Activated CD4-positive, alpha-beta T cell treated with anti-CD3 and anti-CD28 coated beads for 4 hours (primary cell): ENCODE data around the gene PIM2.
"Not testable (repeated sequence)": the region's sequence is repeated elsewhere in the genome, so short reads cannot be mapped to it uniquely, and the experiment has no call there.

Experiments used
- DNase-seq, 2 donors: peaks; one replicate each; pipeline ENCODE4 v3.0.0-alpha.2; 2020

PIM2 gene

GRCh38 chrX:48904626-48905025 is 14.2 kb downstream of the PIM2 start:
- no peak for DNase-seq

- DNase-seq = no peak
Measured at GRCh38 chrX:48904180-48904579, 14.6 kb downstream of the PIM2 start.

DNA sequence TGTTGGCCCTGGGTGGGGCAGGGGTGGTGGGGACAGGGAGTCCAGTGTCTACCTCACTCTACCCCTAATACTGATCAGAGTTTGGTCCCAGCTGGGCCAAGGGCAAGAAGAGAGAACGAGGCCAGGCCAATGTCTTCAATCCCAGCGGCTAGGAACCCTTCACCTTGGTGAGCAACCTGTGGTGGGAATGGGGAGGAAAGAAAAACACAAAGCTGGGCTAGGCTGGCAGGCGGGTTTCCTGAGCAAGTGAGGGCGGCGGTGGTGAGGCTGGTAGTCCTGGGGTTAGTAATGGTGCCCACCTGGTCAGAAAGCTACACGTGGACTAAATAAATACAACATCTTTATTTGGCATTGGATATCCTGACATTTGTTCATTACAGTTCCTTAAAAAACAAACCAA is 15.5 kb downstream of the PIM2 start:
- DNase-seq = no peak

DNA sequence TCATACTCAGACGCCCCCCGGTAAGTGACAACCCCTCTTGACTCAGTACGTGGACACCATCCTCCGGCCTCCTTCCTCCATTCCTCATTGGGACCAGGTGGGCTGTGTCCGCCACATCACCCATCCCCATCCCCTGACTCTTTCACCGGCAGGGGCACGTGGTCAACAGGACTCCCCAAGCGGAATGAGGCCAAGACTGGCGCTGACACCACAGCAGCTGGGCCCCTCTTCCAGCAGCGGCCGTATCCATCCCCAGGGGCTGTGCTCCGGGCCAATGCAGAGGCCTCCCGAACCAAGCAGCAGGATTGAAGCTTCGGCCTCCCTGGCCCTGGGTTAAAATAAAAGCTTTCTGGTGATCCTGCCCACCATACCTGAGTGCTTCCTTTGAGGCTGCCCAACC is 16.0 kb downstream of the PIM2 start:
- no peak for DNase-seq

DNA sequence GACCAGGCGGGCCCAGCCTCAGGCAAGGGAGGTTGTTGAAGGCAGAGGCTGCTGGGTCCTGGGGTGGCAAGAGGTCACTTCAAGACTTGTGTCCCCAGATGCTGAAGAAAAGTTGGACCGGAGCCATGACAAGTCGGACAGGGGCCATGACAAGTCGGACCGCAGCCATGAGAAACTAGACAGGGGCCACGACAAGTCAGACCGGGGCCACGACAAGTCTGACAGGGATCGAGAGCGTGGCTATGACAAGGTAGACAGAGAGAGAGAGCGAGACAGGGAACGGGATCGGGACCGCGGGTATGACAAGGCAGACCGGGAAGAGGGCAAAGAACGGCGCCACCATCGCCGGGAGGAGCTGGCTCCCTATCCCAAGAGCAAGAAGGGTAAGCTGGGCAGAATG is 16.7 kb downstream of the PIM2 start:
- no peak for DNase-seq

- no peak for DNase-seq
Measured at GRCh38 chrX:48901069-48901468, 17.8 kb downstream of the PIM2 start.

- DNase-seq = no peak
Measured at GRCh38 chrX:48899078-48899410, 19.8 kb downstream of the PIM2 start.

DNA sequence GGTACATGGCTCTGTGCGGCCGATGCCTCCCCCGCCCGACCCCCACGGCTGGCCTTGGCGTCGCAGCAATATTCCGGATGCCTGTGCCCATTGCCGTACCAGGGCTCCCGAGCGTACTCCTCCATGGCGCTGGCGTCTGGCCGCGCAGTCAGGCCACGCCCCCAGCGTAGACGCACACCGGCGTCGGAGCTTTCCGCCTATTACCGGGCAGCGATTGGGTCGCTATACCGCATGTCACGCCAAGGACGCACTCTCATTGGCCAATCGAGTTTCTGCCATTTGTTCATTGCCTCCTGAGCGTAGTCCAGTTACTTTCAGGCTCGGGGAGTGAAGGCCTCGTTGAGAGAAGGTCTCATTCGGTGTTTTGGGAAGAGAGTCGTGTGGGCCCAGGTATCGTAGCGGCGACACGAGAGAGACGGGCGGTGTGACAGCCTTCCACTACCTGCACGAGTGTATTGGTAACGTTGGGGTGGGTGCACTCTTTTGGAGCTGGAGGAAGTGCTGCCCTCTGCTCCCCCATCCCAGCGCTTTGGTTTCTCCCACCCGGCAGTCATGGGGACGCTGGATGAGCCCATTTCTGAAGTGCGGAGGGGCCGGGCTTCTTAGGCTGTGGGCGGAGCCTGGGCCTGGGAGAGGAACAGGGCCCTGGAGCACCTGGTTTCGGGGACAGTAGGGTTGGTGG is 21.1 kb downstream of the PIM2 start, which contains the start of the genes PQBP1 and TIMM17B:
PQBP1 (plus strand) TSS at position 306 of the 682 bp plus-strand sequence. CDS start 580 bp downstream, outside the sequence.
TIMM17B (minus strand) TSS at position 144 of the 682 bp plus-strand sequence; CDS start at position 125, 19 bp downstream.
- DNase-seq = peak; percentile 83

GRCh38 chrX:48897157-48897624 is 21.6 kb downstream of the PIM2 start:
- DNase-seq = peak; percentile 56 to 60

GRCh38 chrX:48896611-48897011 is 22.2 kb downstream of the PIM2 start:
- no peak for DNase-seq

DNA sequence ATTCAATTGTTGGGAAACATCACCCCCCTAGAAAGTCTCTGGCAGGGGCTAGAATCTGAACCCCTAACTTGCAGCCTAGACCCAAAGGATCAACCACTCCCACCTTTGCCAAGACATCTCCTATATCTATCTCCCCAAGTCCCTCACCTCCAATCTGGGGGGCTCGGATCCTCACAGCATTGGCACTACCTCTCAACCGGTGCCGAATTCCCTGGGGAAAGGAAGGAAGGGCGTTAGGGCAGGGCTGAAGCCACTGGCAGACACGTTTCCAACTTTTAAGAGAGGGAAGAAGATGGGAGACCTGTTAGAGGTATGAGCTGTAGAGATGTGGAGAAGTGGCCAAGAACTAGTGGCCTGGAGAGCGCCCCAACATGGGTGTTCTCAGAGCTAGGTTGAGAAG is 23.9 kb downstream of the PIM2 start:
- DNase-seq = no peak

GRCh38 chrX:48893556-48894348 is 25.1 kb downstream of the PIM2 start:
- DNase-seq = no peak

GRCh38 chrX:48892896-48893295 is 25.9 kb downstream of the PIM2 start:
- DNase-seq = no peak

DNA sequence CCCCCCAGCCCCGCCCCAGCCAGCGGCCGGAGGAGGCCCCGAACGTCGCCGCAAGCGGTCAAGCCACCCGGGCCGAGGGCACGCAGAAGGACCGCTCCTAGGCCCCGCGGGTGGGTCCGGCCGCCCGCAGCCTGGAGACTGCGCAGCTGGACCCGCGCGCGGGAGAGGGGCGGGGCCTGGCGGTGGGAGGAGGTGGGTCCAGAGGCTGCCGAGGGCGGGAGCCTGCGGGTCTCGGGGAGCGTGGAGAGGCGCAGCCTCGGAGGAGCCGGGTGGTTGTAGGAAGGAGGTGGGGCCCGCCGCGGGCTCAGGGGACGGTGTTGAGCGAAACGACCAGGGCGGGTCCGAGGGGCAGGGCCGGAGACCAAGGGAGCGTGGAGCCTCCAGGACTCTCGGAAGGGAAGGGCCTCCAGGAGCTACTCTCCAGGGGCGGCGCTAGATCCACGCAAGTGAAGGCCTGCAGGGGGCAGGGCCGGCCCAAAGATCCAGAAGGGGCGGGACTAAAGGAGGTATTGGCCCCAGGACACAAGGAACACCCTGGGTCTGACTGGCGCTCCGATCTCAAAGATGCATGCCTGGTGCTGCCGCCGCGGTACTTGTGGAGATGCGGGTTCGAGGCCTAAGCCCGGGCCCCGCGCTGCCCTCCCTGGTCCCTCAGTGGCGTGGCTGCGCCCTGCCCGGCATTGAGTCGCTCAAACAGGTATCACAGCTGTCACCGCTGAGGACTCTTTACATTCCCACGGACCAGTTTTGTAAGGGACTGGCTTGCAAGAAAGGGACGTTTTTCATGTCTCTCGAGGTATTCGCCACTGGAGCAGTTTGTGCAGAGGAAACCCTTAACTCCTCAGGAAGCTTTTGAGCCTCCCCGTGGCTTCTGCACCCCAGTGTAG is 27.2 kb downstream of the PIM2 start:
- peak; percentile 70 to 72 for DNase-seq

DNA sequence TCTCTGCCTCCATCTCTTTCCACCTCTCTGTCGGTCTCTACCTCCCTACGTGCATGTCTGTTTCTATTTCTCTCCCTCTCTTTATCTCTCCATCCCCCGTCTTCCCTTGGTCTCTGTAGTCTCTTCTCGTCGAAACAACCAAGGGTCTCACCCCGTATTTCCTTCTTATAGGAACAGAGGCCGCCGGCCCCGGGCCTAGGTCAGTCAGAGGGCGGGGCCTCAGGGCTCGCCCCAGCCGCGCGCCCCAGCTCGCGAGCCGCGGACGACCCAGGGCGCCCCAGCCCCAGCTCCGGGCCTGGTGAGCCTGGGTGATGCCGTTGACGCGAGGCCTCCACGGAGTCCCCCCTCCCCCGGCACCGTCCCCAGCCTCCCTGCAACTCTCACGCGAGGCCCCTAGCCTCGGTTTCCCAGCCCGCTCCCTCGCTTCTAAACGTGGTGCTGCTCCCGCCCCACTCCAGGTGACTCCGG is 27.9 kb downstream of the PIM2 start:
- no peak for DNase-seq

DNA sequence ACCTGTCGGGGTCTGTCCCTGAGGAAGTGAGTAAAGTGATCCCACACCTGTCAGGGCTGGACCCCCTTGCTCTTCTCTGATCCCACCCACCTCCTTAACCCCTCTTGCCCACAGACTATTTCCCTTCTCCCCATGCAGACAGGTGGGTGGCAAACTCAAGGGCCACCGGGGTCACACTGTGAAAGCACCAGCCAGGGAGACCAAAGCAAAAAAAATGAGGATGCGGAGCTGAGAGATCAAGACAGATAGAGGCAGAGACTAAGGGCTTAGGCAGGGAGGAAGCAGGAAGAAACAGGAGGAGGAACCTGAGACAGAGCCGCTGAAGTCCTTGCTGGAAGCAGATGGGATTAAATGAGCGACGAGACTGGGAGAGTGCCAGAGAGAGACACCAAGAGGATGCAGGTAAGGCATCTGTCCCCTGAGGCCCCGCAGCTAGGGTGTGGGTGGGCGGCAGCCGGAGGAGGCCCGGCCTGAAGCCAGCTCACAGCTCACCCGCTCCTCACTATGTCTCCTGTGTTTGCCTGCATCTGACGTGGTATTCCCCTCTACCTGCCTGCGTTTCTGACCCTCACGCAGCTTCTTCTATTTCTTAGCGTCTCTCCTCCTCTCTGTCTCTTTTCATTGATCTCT is 28.4 kb downstream of the PIM2 start:
- DNase-seq = no peak

- not testable (repeated sequence) for DNase-seq
Measured at GRCh38 chrX:48886586-48886985, 32.2 kb downstream of the PIM2 start.

DNA sequence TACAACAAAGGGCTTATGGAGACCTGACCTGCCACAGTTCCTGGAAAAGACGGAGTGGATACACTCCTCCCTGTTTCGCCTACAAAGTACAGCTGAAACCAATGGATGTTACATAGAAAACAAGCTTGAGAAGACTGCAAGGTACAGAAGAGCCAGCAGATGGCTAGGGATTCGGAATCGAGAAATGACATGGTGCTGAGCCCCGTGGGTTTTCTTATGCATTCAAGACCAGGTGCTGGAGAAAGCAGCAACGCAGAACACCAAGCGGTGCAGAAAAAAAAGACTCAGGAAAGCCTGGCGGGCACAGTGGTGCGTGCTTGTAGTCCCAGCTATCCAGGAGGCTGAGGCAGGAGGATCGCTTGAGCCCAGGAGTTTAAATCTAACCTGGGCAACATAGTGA is 35.1 kb downstream of the PIM2 start:
- DNase-seq = no peak

DNA sequence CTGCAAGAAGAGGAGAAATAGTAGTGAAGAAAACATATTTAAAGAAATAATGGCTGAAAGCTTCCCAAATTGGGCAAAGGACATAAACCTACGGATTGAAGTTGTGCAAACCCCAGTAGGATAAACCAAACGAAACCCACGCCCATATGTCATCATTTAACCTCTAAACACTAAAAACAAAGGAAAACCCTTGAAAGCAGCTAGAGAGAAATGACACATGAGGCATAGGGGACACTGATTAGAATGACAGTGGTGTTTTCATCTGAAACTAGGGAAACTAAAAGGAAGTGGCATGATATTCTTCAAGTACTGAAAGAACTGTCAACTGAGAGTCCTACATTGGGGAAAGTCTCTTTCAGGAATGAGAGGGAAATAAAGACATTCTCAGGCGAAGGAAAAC is 41.9 kb downstream of the PIM2 start:
- DNase-seq = not testable (repeated sequence)

GRCh38 chrX:48872017-48872416 is 46.8 kb downstream of the PIM2 start:
- not testable (repeated sequence) for DNase-seq

GRCh38 chrX:48864210-48864609 is 54.6 kb downstream of the PIM2 start:
- DNase-seq = no peak
